CD4-positive, alpha-beta T cell (primary cell): ENCODE results near the gene KCNQ2. TPM values are rescaled to one million over a fixed set of nuclear protein-coding genes. Genes with fewer than 3 reads are reported as not detected.

Experiments used
- ATAC-seq: fragments of 200-7000 bp; cut with Tn5 transposase; one replicate; pipeline ENCODE4 v1.10.0; 2022; ENCODE audit warnings: mild to moderate bottlenecking; ENCODE audit not compliant: poor library complexity
- CTCF ChIA-PET: fragments of 350-600 bp; sonication (Branson Sonifier 250); formaldehyde crosslinking; loops from one replicate; lab custom pipeline; 2021; ENCODE audit warnings: antibody characterized with exemption, inconsistent platforms; lab: Charles Lee
- POLR2A ChIA-PET: fragments of 350-600 bp; sonication (Branson Sonifier 250); formaldehyde crosslinking; loops from one replicate; lab custom pipeline; 2021; ENCODE audit warnings: antibody characterized with exemption, inconsistent platforms; lab: Charles Lee
- DNase-seq, 14 experiments: peaks; one replicate each; pipeline ENCODE4 v3.0.0-alpha.2; 2013 to 2020; ENCODE audit warnings: mixed read lengths in 2 of 14
- H3K27ac ChIP-seq, 2 donors: one replicate each; pipeline versions ENCODE4 v1.5.1 to v1.7.0; 2013; ENCODE audit warnings: low read length in 2 of 2, low read depth in 1 of 2, mild to moderate bottlenecking in 1 of 2
- H3K27me3 ChIP-seq, 2 experiments: 1 replicate in 1 of 2; 2 replicates in 1 of 2; pipeline versions ENCODE4 v1.6.1 to v1.7.0; 2013; ENCODE audit warnings: low read length in 2 of 2, control low read depth in 1 of 2, mild to moderate bottlenecking in 1 of 2, moderate library complexity in 1 of 2; ENCODE audit not compliant: insufficient read depth in 2 of 2, control insufficient read depth in 1 of 2
- H3K36me3 ChIP-seq: one replicate; pipeline ENCODE4 v1.6.1; 2013; ENCODE audit warnings: low read length, control low read depth; ENCODE audit not compliant: insufficient read depth
- H3K4me1 ChIP-seq: one replicate; pipeline ENCODE4 v1.6.1; 2013; ENCODE audit warnings: low read length, control low read depth; ENCODE audit not compliant: insufficient read depth
- H3K4me3 ChIP-seq: one replicate; pipeline ENCODE4 v1.5.1; 2013; ENCODE audit warnings: mild to moderate bottlenecking, low read length, moderate library complexity
- H3K9me3 ChIP-seq, 2 experiments: 1 replicate in 1 of 2; 2 replicates in 1 of 2; pipeline versions ENCODE4 v1.6.1 to v1.7.0; 2013; ENCODE audit warnings: low read length in 2 of 2, mild to moderate bottlenecking in 2 of 2, control low read depth in 1 of 2, moderate library complexity in 1 of 2; ENCODE audit not compliant: control insufficient read depth in 1 of 2, insufficient read depth in 1 of 2
- H3K27ac Mint-ChIP-seq: one replicate; pipeline ENCODE4 v1.8.0; 2020; ENCODE audit warnings: mixed read lengths
- H3K27me3 Mint-ChIP-seq: one replicate; pipeline ENCODE4 v1.8.0; 2021; ENCODE audit warnings: mixed read lengths
- H3K36me3 Mint-ChIP-seq: one replicate; pipeline ENCODE4 v1.8.0; 2021; ENCODE audit warnings: low read depth, mixed read lengths
- H3K4me1 Mint-ChIP-seq: one replicate; pipeline ENCODE4 v1.8.0; 2021; ENCODE audit warnings: low read depth, mixed read lengths
- H3K4me3 Mint-ChIP-seq: one replicate; pipeline ENCODE4 v1.8.0; 2020; ENCODE audit warnings: mild to moderate bottlenecking, mixed read lengths
- H3K9me3 Mint-ChIP-seq: one replicate; pipeline ENCODE4 v1.8.0; 2020; ENCODE audit warnings: mixed read lengths
- intact Hi-C, 2 experiments: fragments of 100-400 bp; cut with DNase I in 1 of 2; cut with micrococcal nuclease in 1 of 2; formaldehyde crosslinking; loops; one replicate each; pipeline versions ENCODE4 v1.15.1 to v1.9.0; 2023 to 2025; cut with DNase I, micrococcal nuclease
- total RNA-seq, 174 experiments: library from RNA in 2 of 174; stranded (reverse) in 2 of 174; gene quantifications; one replicate each; pipeline ENCODE4 v1.2.3 and lab custom pipeline; 2021 to 2026
- TF ChIP-seq, protein P1 (sequence below): fragments of 200-600 bp; IDR thresholded peaks from one replicate; pipeline ENCODE4 v1.8.0; 2022; ENCODE audit warnings: antibody characterized with exemption, mild to moderate bottlenecking

Gene KCNQ2
- total RNA-seq, 2 experiments from 2014 or later = not detected

DNA sequence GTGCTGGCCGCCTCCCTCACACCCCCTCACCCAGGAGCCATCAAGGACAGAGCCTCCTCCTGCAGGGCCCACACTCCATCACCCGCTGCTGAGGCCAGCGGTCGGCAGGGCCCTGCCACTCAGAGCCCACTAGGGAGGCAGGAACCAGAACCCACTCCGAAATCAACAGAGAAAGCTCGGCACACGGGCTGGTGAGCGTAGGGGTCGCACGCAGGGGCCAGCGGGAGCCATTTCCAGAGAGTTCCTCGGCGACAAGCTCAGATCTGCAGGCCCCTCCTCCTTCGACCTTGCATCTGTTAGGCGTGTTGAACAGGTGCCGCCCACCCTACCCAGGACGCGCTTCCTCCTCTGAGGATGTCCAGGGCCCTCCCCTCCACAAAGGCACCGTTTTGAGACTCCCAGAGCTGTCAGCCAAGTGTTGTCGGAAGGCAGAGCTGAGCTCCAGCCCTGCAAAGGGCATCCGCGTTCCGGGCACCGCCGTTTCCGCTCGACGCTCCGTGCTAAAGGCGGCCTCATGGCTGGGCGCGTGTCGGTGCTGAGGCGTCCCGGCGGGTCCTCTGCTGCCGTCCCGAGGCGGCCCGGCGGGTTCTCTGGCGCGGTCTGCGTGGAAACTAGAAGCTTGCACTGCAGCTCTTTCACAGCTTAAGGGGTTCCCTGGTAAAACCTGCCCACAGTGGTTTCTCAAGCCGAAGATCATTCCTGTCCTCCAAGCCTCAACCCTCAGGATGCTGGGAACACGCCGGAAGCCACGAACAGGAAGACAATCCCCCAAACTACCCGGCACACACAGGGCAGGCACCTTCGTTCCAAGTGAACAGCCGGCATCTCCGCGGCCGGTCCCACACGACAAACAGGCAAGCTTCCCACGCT, 6.8 kb downstream of the KCNQ2 start:
- H3K4me1 Mint-ChIP-seq = no peaks in the 10 kb centered on the region
- intact Hi-C loops = no loop called here
- H3K27me3 Mint-ChIP-seq = peaks cover 43% of the 10 kb centered on the region
- Histone ChIP-seq H3K27me3 (peaks cover 25 to 37% of the 10 kb centered on the region in 2 experiments), H3K36me3 (no peaks in the 10 kb centered on the region), H3K27ac (no peak overlapping the region), H3K4me1 (no peaks in the 10 kb centered on the region), H3K4me3 (no peak overlapping the region), H3K9me3 (peaks cover 0 to 20% of the 10 kb centered on the region in 2 experiments)
- no peaks in the 10 kb centered on the region for H3K9me3 Mint-ChIP-seq
- H3K27ac Mint-ChIP-seq = no peak overlapping the region
- ATAC-seq (no peak), DNase-seq (no peak)
- TF ChIP-seq, protein P1, sequence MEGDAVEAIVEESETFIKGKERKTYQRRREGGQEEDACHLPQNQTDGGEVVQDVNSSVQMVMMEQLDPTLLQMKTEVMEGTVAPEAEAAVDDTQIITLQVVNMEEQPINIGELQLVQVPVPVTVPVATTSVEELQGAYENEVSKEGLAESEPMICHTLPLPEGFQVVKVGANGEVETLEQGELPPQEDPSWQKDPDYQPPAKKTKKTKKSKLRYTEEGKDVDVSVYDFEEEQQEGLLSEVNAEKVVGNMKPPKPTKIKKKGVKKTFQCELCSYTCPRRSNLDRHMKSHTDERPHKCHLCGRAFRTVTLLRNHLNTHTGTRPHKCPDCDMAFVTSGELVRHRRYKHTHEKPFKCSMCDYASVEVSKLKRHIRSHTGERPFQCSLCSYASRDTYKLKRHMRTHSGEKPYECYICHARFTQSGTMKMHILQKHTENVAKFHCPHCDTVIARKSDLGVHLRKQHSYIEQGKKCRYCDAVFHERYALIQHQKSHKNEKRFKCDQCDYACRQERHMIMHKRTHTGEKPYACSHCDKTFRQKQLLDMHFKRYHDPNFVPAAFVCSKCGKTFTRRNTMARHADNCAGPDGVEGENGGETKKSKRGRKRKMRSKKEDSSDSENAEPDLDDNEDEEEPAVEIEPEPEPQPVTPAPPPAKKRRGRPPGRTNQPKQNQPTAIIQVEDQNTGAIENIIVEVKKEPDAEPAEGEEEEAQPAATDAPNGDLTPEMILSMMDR = no peak
- POLR2A ChIA-PET = no interaction called here
- CTCF ChIA-PET = no interaction called here
- H3K4me3 Mint-ChIP-seq = no peak overlapping the region
- no peaks in the 10 kb centered on the region for H3K36me3 Mint-ChIP-seq

DNA sequence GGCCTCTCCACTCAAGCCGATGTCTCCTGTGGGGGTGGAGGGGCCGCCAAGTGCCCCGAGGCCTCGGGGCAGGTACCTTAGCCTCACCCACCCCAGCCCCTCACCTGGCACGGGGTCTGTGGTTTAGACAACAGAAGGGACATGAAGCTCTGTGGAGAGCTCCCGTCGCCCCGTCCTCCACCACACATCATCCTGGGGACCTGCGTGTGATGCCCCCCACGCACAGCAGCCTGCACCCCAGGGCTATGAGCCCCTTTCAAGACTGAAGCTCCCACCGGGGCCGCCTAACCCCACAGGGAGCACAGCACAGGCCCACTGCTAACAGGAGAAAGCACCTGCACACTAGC, 8.2 kb downstream of the KCNQ2 start:
- Mint-ChIP-seq H3K36me3 (no peaks in the 10 kb centered on the region), H3K4me1 (no peaks in the 10 kb centered on the region), H3K4me3 (no peak overlapping the region), H3K9me3 (no peaks in the 10 kb centered on the region), H3K27me3 (peaks cover 37% of the 10 kb centered on the region), H3K27ac (no peak overlapping the region)
- intact Hi-C loops = no loop called here
- Histone ChIP-seq H3K36me3 (no peaks in the 10 kb centered on the region), H3K27ac (no peak overlapping the region), H3K27me3 (peaks cover 20 to 25% of the 10 kb centered on the region in 2 experiments), H3K4me3 (no peak overlapping the region), H3K9me3 (peaks cover 0 to 14% of the 10 kb centered on the region in 2 experiments), H3K4me1 (no peaks in the 10 kb centered on the region)
- TF ChIP-seq, protein P1 = no peak
- no peak for ATAC-seq
- DNase-seq = no peak
- CTCF ChIA-PET = no interaction called here
- POLR2A ChIA-PET = no interaction called here

DNA sequence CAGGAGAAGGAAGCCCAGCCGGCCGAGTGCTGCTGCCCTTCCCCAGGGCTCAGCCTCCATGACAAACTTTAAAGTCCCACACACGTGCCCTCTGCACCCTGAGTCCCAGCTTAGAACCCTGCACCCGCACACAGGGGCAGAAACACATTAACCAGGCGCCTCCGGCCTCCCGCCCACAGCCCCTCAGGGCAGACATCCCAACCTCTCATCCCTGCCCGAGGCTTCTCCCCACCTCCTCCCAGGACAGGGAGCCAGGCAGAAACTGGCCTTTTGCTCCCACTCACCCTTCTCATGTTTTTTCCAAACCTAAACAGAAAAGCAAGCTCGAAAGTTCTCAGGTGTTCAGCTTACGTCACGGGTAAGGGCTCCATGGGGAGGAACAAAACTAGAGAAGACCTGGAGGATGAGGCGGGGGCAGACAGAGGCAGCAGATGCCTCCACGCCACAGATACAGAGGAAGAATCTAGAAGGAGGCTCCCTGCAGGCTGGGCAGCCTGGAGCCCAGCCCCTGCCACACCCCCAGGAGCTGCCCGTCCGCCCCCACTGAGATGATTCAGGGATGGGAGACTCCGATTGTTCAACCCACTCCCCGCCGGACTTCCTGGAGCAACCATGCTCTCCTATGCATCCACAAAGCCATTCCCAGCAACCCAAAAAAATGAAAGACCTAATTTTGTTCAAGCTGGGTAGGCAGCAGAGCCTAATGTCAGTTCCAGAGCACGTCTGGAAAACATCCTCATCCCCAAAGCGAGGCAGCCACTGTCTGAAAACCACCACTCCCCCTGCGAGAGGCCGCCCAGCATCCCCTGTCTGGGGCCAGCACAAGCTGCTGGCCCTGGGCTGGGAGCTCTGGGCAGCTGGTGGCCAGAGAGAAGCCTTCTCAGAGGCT, 8.8 kb downstream of the KCNQ2 start:
- no peaks in the 10 kb centered on the region for H3K4me1 ChIP-seq
- ChIA-PET CTCF (no interaction called here), POLR2A (no interaction called here)
- Mint-ChIP-seq H3K4me1 (no peaks in the 10 kb centered on the region), H3K27ac (no peak overlapping the region), H3K36me3 (no peaks in the 10 kb centered on the region), H3K9me3 (no peaks in the 10 kb centered on the region), H3K4me3 (no peak overlapping the region), H3K27me3 (peaks cover 37% of the 10 kb centered on the region)
- peaks cover 0 to 12% of the 10 kb centered on the region in 2 experiments for H3K9me3 ChIP-seq
- H3K36me3 ChIP-seq = no peaks in the 10 kb centered on the region
- no peak overlapping the region for H3K4me3 ChIP-seq
- TF ChIP-seq, protein P1 = no peak
- no peak for DNase-seq
- intact Hi-C loops = no loop called here
- H3K27me3 ChIP-seq = peaks cover 19 to 25% of the 10 kb centered on the region in 2 experiments
- ATAC-seq = no peak
- no peak overlapping the region for H3K27ac ChIP-seq
